ENCODE measurements around the gene ABITRAM.

DNA sequence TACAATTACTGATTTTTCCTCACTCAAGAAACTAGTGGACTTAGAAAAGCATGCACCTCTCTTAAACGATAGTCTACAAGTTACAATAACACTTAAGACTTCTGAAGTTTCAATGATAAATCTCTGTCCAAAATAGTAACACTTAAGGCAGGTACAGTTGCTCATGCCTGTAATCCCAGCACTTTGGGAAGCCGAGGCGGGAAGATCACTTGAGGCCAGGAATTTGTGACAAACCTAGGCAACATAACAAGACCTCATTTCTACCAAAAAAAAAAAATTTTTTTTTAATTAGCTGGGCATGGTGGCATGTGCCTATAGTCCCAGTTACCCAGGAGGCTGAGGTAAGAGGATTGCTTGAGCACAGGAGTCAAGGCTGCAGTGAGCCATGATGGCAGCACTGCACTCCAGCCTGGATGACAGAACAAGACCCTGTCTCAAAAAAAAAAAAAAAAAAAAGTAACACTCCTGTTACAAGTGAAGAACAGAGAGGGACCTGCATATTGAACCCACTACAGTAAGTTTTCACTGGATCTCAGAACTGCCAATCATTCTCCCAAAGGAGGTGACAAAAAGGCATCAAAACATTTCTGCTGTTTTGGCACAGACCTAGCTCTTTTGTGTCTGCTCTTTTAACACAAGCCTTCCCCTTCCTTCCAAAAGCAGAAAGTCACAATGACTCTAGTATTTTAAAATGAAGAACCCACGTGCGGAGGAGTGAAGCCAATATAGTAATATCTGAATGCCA, 3.5 kb downstream of the ABITRAM start:
- no peak for TF ChIP-seq POLR2A (IDR thresholded peaks at IDR 0.05)
- TF ChIP-seq CTCF (IDR thresholded peaks at IDR 0.05): no peak
- no peak for TF ChIP-seq EP300 (IDR thresholded peaks at IDR 0.05)
